ENCODE measurements around the gene MMRN2.

GRCh38 chr10:86992456-86992855 is 35.0 kb upstream of the MMRN2 start:
- TF ChIP-seq CTCF (IDR thresholded peaks at IDR 0.05): no peak
- no peak for TF ChIP-seq POLR2AphosphoS5 (IDR thresholded peaks at IDR 0.05)
- no peak for TF ChIP-seq POLR2A (IDR thresholded peaks at IDR 0.05)

Measured in breast epithelium (tissue), 3 donors.